Measurements from ENCODE around the gene EFNB2. TPM values are rescaled to one million over a fixed set of nuclear protein-coding genes. Genes with fewer than 3 reads are reported as not detected.

Gene EFNB2
- polyA plus RNA-seq, 3 donors = not detected

DNA sequence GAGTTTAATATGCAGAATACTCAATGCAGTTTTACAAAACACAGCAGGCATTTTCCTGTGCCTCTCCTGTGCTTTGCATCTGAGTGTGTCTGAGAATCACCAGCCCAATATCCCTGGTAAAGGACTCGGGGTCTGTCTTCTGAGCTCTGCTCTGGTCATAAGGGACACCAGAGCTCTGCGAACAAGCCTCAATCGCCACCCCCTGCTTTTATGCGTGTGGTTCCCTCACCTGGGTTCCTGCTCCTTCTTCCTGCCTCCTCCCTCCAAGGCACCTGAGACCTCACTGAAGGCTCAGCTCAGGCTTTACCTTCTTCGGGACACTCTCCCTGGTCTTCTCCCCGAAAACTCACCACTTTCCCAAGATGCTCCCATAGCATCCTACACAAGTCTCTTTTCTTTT is 84.5 kb downstream of the EFNB2 start:
- intact Hi-C loops (cut with micrococcal nuclease) = no loop called here
- no peaks in the 10 kb centered on the region for H3K36me3 ChIP-seq (replicated peaks in 1 of 2; ENCODE audit: control insufficient read depth in 1 of 2, insufficient read depth in 2 of 2, low read length in 2 of 2)
- no peak overlapping the region for H3K4me3 ChIP-seq (replicated peaks in 1 of 3; ENCODE audit: low read depth in 2 of 3, low read length in 3 of 3)
- Mint-ChIP-seq H3K9me3 (peaks cover 0 to 16% (median 7%) of the 10 kb centered on the region in 7 donors), H3K27ac (no peak overlapping the region), H3K4me1 (no peaks in the 10 kb centered on the region), H3K36me3 (no peaks in the 10 kb centered on the region), H3K4me3 (no peak overlapping the region), H3K27me3 (ENCODE audit: low read depth in 3 of 3) (peaks cover 0 to 3% (median 2%) of the 10 kb centered on the region in 3 donors)
- 88% methylated on average over 6 of the region's 6 CpGs for WGBS (ENCODE audit: insufficient coverage)
- no peak overlapping the region for H3K9ac ChIP-seq (ENCODE audit: insufficient read depth, low read length, poor library complexity, severe bottlenecking)
- H3K4me2 ChIP-seq (replicated peaks; ENCODE audit: extremely low read depth, low read length, poor library complexity, severe bottlenecking) = no peak overlapping the region
- no peaks in the 10 kb centered on the region for H3K79me2 ChIP-seq (ENCODE audit: insufficient read depth, low read length)
- no peak for DNase-seq
- no peaks in the 10 kb centered on the region for H3K9me3 ChIP-seq (replicated peaks in 1 of 2; ENCODE audit: control insufficient read depth in 1 of 2, insufficient read depth in 1 of 2, low read length in 2 of 2)
- no peaks in the 10 kb centered on the region for H3K4me1 ChIP-seq (ENCODE audit: control insufficient read depth in 1 of 2, insufficient read depth in 2 of 2, low read length in 2 of 2)
- H3K27me3 ChIP-seq (ENCODE audit: control insufficient read depth in 2 of 2, insufficient read depth in 2 of 2, low read length in 2 of 2) = no peaks in the 10 kb centered on the region
- H2AFZ ChIP-seq (ENCODE audit: insufficient read depth, low read depth, low read length, poor library complexity, severe bottlenecking) = no peak overlapping the region
- no peak overlapping the region for H3K27ac ChIP-seq (ENCODE audit: low read depth in 1 of 2, low read length in 2 of 2)
- TF ChIP-seq, protein P1, sequence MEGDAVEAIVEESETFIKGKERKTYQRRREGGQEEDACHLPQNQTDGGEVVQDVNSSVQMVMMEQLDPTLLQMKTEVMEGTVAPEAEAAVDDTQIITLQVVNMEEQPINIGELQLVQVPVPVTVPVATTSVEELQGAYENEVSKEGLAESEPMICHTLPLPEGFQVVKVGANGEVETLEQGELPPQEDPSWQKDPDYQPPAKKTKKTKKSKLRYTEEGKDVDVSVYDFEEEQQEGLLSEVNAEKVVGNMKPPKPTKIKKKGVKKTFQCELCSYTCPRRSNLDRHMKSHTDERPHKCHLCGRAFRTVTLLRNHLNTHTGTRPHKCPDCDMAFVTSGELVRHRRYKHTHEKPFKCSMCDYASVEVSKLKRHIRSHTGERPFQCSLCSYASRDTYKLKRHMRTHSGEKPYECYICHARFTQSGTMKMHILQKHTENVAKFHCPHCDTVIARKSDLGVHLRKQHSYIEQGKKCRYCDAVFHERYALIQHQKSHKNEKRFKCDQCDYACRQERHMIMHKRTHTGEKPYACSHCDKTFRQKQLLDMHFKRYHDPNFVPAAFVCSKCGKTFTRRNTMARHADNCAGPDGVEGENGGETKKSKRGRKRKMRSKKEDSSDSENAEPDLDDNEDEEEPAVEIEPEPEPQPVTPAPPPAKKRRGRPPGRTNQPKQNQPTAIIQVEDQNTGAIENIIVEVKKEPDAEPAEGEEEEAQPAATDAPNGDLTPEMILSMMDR (IDR thresholded peaks at IDR 0.05) = no peak
- no peaks in the 10 kb centered on the region for H4K20me1 ChIP-seq (ENCODE audit: insufficient read depth, low read length)

DNA sequence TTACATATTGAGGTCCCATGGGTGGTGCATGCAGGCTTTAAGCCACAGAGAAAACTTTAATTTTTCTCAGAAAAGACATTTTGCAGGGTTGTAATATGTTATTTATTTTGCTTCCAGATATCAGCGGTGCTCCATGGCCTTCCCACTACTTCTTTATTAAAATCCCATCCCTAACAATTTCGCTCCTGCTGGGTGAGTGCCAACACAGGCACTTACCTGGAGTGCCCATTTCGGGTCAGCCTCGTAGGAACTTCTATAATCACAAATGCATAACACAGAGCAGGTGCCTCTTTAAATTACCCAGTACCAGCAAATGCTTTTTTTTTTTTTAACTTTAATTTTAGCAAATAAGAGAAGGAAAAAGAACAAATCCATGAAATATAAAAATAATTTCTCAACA is 86.4 kb downstream of the EFNB2 start:
- WGBS (ENCODE audit: insufficient coverage) = no CpG with 5 or more reads among the region's 4 CpGs
- intact Hi-C loops (cut with micrococcal nuclease) = no loop called here
- H3K4me1 ChIP-seq (ENCODE audit: control insufficient read depth in 1 of 2, insufficient read depth in 2 of 2, low read length in 2 of 2) = no peaks in the 10 kb centered on the region
- H3K79me2 ChIP-seq (ENCODE audit: insufficient read depth, low read length) = no peaks in the 10 kb centered on the region
- H3K27ac Mint-ChIP-seq = peak overlapping the region in 1 of 7 donors; percentile 64
- no peak overlapping the region for H3K4me2 ChIP-seq (replicated peaks; ENCODE audit: extremely low read depth, low read length, poor library complexity, severe bottlenecking)
- no peak overlapping the region for H3K9ac ChIP-seq (ENCODE audit: insufficient read depth, low read length, poor library complexity, severe bottlenecking)
- H3K27ac ChIP-seq (ENCODE audit: low read depth in 1 of 2, low read length in 2 of 2) = no peak overlapping the region
- H3K4me3 ChIP-seq (replicated peaks in 1 of 3; ENCODE audit: low read depth in 2 of 3, low read length in 3 of 3) = no peak overlapping the region
- H3K27me3 Mint-ChIP-seq (ENCODE audit: low read depth in 3 of 3) = peaks cover 0 to 3% (median 0%) of the 10 kb centered on the region in 3 donors
- H3K9me3 Mint-ChIP-seq = peaks cover 0 to 20% (median 7%) of the 10 kb centered on the region in 7 donors
- H3K36me3 Mint-ChIP-seq = no peaks in the 10 kb centered on the region
- H3K36me3 ChIP-seq (replicated peaks in 1 of 2; ENCODE audit: control insufficient read depth in 1 of 2, insufficient read depth in 2 of 2, low read length in 2 of 2) = no peaks in the 10 kb centered on the region
- DNase-seq = no peak
- TF ChIP-seq, protein P1 (IDR thresholded peaks at IDR 0.05) = no peak
- H2AFZ ChIP-seq (ENCODE audit: insufficient read depth, low read depth, low read length, poor library complexity, severe bottlenecking) = no peak overlapping the region
- H3K4me3 Mint-ChIP-seq = no peak overlapping the region
- no peaks in the 10 kb centered on the region for H4K20me1 ChIP-seq (ENCODE audit: insufficient read depth, low read length)
- H3K4me1 Mint-ChIP-seq = no peaks in the 10 kb centered on the region
- no peaks in the 10 kb centered on the region for H3K9me3 ChIP-seq (replicated peaks in 1 of 2; ENCODE audit: control insufficient read depth in 1 of 2, insufficient read depth in 1 of 2, low read length in 2 of 2)
- H3K27me3 ChIP-seq (ENCODE audit: control insufficient read depth in 2 of 2, insufficient read depth in 2 of 2, low read length in 2 of 2) = no peaks in the 10 kb centered on the region

All from CD14-positive monocyte (primary cell).